HL-60 (cell line): ENCODE results near the gene SCYGR2.

Source experiments
- POLR2AphosphoS5 ChIP-seq: IDR thresholded peaks from 2 replicates; pipeline ENCODE4 v1.6.1; 2012; ENCODE audit warnings: low read depth
- SPI1 ChIP-seq: IDR thresholded peaks from 2 replicates; pipeline ENCODE4 v1.6.1; 2012; ENCODE audit warnings: low read depth, mild to moderate bottlenecking, borderline replicate concordance
- TF ChIP-seq, protein P1 (sequence below): IDR thresholded peaks from one replicate; pipeline ENCODE4 v1.5.1; 2011; ENCODE audit warnings: low read length, control low read depth, inconsistent platforms; ENCODE audit not compliant: insufficient read depth
- TF ChIP-seq, protein P2 (sequence below): IDR thresholded peaks from 2 replicates; pipeline ENCODE4 v1.6.1; 2012; ENCODE audit warnings: low read depth; ENCODE audit not compliant: insufficient replicate concordance

DNA sequence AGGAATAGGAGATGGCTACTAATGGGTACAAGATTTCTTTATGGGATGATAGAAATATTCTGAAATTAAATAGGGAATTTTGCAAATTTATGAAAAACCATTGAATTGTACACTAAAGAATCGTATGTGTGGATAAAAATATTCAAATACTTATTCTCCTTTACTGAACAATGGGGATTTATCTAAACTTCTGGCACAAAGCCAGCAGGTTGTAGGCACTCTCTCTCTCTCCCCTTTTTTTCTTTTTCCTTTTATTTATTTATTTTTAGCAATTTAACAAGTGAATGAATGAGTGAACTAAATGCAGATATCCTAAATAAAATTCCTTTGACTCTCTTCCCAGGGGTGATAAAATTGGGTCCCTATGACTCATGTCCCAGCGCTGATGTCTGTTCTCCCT is 21.9 kb upstream of the SCYGR2 start:
- TF ChIP-seq, protein P1, sequence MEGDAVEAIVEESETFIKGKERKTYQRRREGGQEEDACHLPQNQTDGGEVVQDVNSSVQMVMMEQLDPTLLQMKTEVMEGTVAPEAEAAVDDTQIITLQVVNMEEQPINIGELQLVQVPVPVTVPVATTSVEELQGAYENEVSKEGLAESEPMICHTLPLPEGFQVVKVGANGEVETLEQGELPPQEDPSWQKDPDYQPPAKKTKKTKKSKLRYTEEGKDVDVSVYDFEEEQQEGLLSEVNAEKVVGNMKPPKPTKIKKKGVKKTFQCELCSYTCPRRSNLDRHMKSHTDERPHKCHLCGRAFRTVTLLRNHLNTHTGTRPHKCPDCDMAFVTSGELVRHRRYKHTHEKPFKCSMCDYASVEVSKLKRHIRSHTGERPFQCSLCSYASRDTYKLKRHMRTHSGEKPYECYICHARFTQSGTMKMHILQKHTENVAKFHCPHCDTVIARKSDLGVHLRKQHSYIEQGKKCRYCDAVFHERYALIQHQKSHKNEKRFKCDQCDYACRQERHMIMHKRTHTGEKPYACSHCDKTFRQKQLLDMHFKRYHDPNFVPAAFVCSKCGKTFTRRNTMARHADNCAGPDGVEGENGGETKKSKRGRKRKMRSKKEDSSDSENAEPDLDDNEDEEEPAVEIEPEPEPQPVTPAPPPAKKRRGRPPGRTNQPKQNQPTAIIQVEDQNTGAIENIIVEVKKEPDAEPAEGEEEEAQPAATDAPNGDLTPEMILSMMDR, result no peak
- no peak for TF ChIP-seq POLR2AphosphoS5
- no peak for TF ChIP-seq SPI1
- TF ChIP-seq, protein P2, sequence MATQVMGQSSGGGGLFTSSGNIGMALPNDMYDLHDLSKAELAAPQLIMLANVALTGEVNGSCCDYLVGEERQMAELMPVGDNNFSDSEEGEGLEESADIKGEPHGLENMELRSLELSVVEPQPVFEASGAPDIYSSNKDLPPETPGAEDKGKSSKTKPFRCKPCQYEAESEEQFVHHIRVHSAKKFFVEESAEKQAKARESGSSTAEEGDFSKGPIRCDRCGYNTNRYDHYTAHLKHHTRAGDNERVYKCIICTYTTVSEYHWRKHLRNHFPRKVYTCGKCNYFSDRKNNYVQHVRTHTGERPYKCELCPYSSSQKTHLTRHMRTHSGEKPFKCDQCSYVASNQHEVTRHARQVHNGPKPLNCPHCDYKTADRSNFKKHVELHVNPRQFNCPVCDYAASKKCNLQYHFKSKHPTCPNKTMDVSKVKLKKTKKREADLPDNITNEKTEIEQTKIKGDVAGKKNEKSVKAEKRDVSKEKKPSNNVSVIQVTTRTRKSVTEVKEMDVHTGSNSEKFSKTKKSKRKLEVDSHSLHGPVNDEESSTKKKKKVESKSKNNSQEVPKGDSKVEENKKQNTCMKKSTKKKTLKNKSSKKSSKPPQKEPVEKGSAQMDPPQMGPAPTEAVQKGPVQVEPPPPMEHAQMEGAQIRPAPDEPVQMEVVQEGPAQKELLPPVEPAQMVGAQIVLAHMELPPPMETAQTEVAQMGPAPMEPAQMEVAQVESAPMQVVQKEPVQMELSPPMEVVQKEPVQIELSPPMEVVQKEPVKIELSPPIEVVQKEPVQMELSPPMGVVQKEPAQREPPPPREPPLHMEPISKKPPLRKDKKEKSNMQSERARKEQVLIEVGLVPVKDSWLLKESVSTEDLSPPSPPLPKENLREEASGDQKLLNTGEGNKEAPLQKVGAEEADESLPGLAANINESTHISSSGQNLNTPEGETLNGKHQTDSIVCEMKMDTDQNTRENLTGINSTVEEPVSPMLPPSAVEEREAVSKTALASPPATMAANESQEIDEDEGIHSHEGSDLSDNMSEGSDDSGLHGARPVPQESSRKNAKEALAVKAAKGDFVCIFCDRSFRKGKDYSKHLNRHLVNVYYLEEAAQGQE, result no peak
